ENCODE results near the gene SPR.

GRCh38 chr2:72932805-72933204 lies 45.6 kb downstream of the SPR start:
- TF ChIP-seq TEAD4 (IDR thresholded peaks at IDR 0.05; ENCODE audit: borderline replicate concordance, insufficient read depth) (no peak), RAD21 (IDR thresholded peaks at IDR 0.05; ENCODE audit: low read length) (no peak), FOXM1 (IDR thresholded peaks at IDR 0.05; ENCODE audit: low read depth) (no peak), NRF1 (IDR thresholded peaks at IDR 0.05; ENCODE audit: low read depth, low read length) (no peak), EZH2phosphoT487 (IDR thresholded peaks at IDR 0.05; ENCODE audit: borderline replicate concordance, low read depth) (no peak)
- TF ChIP-seq, protein P1, sequence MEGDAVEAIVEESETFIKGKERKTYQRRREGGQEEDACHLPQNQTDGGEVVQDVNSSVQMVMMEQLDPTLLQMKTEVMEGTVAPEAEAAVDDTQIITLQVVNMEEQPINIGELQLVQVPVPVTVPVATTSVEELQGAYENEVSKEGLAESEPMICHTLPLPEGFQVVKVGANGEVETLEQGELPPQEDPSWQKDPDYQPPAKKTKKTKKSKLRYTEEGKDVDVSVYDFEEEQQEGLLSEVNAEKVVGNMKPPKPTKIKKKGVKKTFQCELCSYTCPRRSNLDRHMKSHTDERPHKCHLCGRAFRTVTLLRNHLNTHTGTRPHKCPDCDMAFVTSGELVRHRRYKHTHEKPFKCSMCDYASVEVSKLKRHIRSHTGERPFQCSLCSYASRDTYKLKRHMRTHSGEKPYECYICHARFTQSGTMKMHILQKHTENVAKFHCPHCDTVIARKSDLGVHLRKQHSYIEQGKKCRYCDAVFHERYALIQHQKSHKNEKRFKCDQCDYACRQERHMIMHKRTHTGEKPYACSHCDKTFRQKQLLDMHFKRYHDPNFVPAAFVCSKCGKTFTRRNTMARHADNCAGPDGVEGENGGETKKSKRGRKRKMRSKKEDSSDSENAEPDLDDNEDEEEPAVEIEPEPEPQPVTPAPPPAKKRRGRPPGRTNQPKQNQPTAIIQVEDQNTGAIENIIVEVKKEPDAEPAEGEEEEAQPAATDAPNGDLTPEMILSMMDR (IDR thresholded peaks at IDR 0.05) = no peak
